T-cell (primary cell): ENCODE results near the gene RUNDC1. TPM values are rescaled to one million over a fixed set of nuclear protein-coding genes. Genes with fewer than 3 reads are reported as not detected.

Source experiments
- ATAC-seq, 4 experiments: fragments of 200-7000 bp in 3 of 4; fragments of 150-1000 bp in 1 of 4; cut with Tn5 transposase; replicated peaks in 1 of 4; 1 replicate in 3 of 4; 2 replicates in 1 of 4; pipeline ENCODE4 v1.10.0; 2021; ENCODE audit warnings: moderate library complexity in 3 of 4, mild to moderate bottlenecking in 2 of 4, moderate number of reproducible peaks in 1 of 4
- CTCF ChIA-PET, 2 donors: fragments of 300-600 bp; sonication (Branson Sonifier 250); formaldehyde crosslinking; loops; one replicate each; lab custom pipeline; 2022; ENCODE audit warnings: antibody characterized with exemption in 2 of 2; lab: Charles Lee
- POLR2A ChIA-PET, 2 donors: fragments of 300-600 bp; sonication (Branson Sonifier 250); formaldehyde crosslinking; loops; one replicate each; lab custom pipeline; 2022; ENCODE audit warnings: antibody characterized with exemption in 2 of 2; lab: Charles Lee
- DNase-seq, 35 experiments: peaks; one replicate each; pipeline versions ENCODE4 v3.0.0 to v3.0.0-alpha.2; 2013 to 2023
- H3K27ac ChIP-seq: one replicate; pipeline ENCODE4 v1.5.1; 2013; ENCODE audit warnings: low read length
- H3K27me3 ChIP-seq, 2 experiments: replicated peaks in 1 of 2; 1 replicate in 1 of 2; 2 replicates in 1 of 2; pipeline versions ENCODE4 v1.6.1 to v1.7.0; 2013; ENCODE audit warnings: low read length in 1 of 2, mixed read lengths in 1 of 2; ENCODE audit not compliant: control insufficient read depth in 2 of 2, insufficient read depth in 2 of 2; ENCODE audit errors: extremely low read depth in 1 of 2
- H3K36me3 ChIP-seq, 2 donors: 1 replicate in 1 of 2; 2 replicates in 1 of 2; pipeline versions ENCODE4 v1.6.1 to v1.7.0; 2013; ENCODE audit warnings: low read length in 1 of 2; ENCODE audit not compliant: control insufficient read depth in 2 of 2, insufficient read depth in 1 of 2; ENCODE audit errors: extremely low read depth in 1 of 2
- H3K4me1 ChIP-seq, 2 experiments: 1 replicate in 1 of 2; 2 replicates in 1 of 2; pipeline versions ENCODE4 v1.6.1 to v1.7.0; 2013; ENCODE audit warnings: low read length in 2 of 2, mixed read lengths in 1 of 2; ENCODE audit not compliant: insufficient read depth in 2 of 2, control insufficient read depth in 1 of 2; ENCODE audit errors: extremely low read depth in 1 of 2
- H3K4me3 ChIP-seq, 2 donors: 1 replicate in 1 of 2; 2 replicates in 1 of 2; pipeline versions ENCODE4 v1.5.1 to v1.7.0; 2013; ENCODE audit warnings: mild to moderate bottlenecking in 2 of 2, low read length in 1 of 2, moderate library complexity in 1 of 2; ENCODE audit not compliant: control insufficient read depth in 1 of 2; ENCODE audit errors: extremely low read depth in 1 of 2
- H3K9me3 ChIP-seq: 2 replicates; pipeline ENCODE4 v1.7.0; 2013
- H3K27ac Mint-ChIP-seq, 2 donors: one replicate each; pipeline ENCODE4 v1.8.0; 2020 to 2021; ENCODE audit warnings: mild to moderate bottlenecking in 2 of 2, mixed read lengths in 2 of 2
- H3K27me3 Mint-ChIP-seq, 2 donors: one replicate each; pipeline ENCODE4 v1.8.0; 2021 to 2022; ENCODE audit warnings: mixed read lengths in 2 of 2
- H3K36me3 Mint-ChIP-seq: one replicate; pipeline ENCODE4 v1.8.0; 2021; ENCODE audit warnings: mixed read lengths
- H3K4me1 Mint-ChIP-seq, 3 donors: one replicate each; pipeline ENCODE4 v1.8.0; 2020 to 2022; ENCODE audit warnings: mixed read lengths in 3 of 3, mild to moderate bottlenecking in 1 of 3
- H3K4me3 Mint-ChIP-seq, 3 donors: one replicate each; pipeline ENCODE4 v1.8.0; 2020 to 2022; ENCODE audit warnings: mild to moderate bottlenecking in 3 of 3, mixed read lengths in 3 of 3, moderate library complexity in 3 of 3
- H3K9me3 Mint-ChIP-seq, 3 donors: one replicate each; pipeline ENCODE4 v1.8.0; 2020 to 2022; ENCODE audit warnings: mixed read lengths in 3 of 3
- WGBS: methylation state at CpG from one replicate; pipeline ENCODE4 v1.1.5; 2013; ENCODE audit warnings: missing lambda C conversion rate; ENCODE audit not compliant: insufficient coverage; 5-methylcytosine and 5-hydroxymethylcytosine counted together
- total RNA-seq, 35 experiments: library from RNA in 6 of 35; stranded (reverse) in 6 of 35; fragments of 120-200 nt in 1 of 35; gene quantifications; one replicate each; pipeline versions ENCODE4 v1.2.1 to v1.2.4 and lab custom pipeline; 2013 to 2026

The RUNDC1 gene
- total RNA-seq, 5 donors from 2014 or later (not counting 1 experiment from before 2014, with no cell fraction given): 11.5 to 24.0 (median 23.7) TPM

- Mint-ChIP-seq H3K27me3 (no peaks in the 10 kb centered on the region), H3K4me1 (no peaks in the 10 kb centered on the region), H3K9me3 (no peaks in the 10 kb centered on the region), H3K4me3 (no peak overlapping the region), H3K27ac (no peak overlapping the region), H3K36me3 (no peaks in the 10 kb centered on the region)
- CTCF ChIA-PET: interaction anchor here in 1 of 2 donors (0.6 kb wide), 1 partner anchor 114 kb away, joined by 3 read pairs; no protein-coding TSS in a partner anchor
- Histone ChIP-seq H3K36me3 (no peaks in the 10 kb centered on the region), H3K4me3 (no peak overlapping the region), H3K4me1 (no peaks in the 10 kb centered on the region), H3K27ac (no peak overlapping the region), H3K9me3 (no peaks in the 10 kb centered on the region), H3K27me3 (no peaks in the 10 kb centered on the region)
- POLR2A ChIA-PET: interaction anchor here in 1 of 2 donors (0.7 kb wide), 1 partner anchor 358 kb away, joined by 7 read pairs; no protein-coding TSS in a partner anchor
- 80% methylated on average over 7 of the region's 12 CpGs for WGBS
- no peak for ATAC-seq
- no peak for DNase-seq
Observed at GRCh38 chr17:43033948-43034881, 53.9 kb downstream of the RUNDC1 start.

- H3K9me3 ChIP-seq: no peaks in the 10 kb centered on the region
- no peaks in the 10 kb centered on the region for H3K27me3 Mint-ChIP-seq
- ChIA-PET POLR2A (no interaction called here), CTCF (interaction anchor here in 1 of 2 donors (0.6 kb wide), 1 partner anchor 113 kb away, joined by 3 read pairs; no protein-coding TSS in a partner anchor)
- H3K9me3 Mint-ChIP-seq: no peaks in the 10 kb centered on the region
- no peak overlapping the region for H3K4me3 ChIP-seq
- H3K27ac ChIP-seq: no peak overlapping the region
- no peaks in the 10 kb centered on the region for H3K4me1 Mint-ChIP-seq
- no peak overlapping the region for H3K27ac Mint-ChIP-seq
- no peaks in the 10 kb centered on the region for H3K4me1 ChIP-seq
- DNase-seq: no peak
- no peaks in the 10 kb centered on the region for H3K36me3 Mint-ChIP-seq
- no peak for ATAC-seq
- WGBS: 94% methylated on average over 3 of the region's 3 CpGs
- no peaks in the 10 kb centered on the region for H3K27me3 ChIP-seq
- H3K4me3 Mint-ChIP-seq: no peak overlapping the region
- H3K36me3 ChIP-seq: no peaks in the 10 kb centered on the region
Observed at GRCh38 chr17:43034894-43035293, 54.5 kb downstream of the RUNDC1 start.

- H3K4me1 ChIP-seq: no peaks in the 10 kb centered on the region
- H3K4me3 ChIP-seq: no peak overlapping the region
- no peaks in the 10 kb centered on the region for H3K9me3 ChIP-seq
- Mint-ChIP-seq H3K36me3 (no peaks in the 10 kb centered on the region), H3K27ac (no peak overlapping the region), H3K4me1 (no peaks in the 10 kb centered on the region), H3K27me3 (no peaks in the 10 kb centered on the region), H3K9me3 (no peaks in the 10 kb centered on the region), H3K4me3 (no peak overlapping the region)
- no peak for DNase-seq
- ChIA-PET CTCF (no interaction called here), POLR2A (no interaction called here)
- H3K27me3 ChIP-seq: no peaks in the 10 kb centered on the region
- no CpG with 5 or more reads among the region's 2 CpGs for WGBS
- no peak for ATAC-seq
- no peak overlapping the region for H3K27ac ChIP-seq
- no peaks in the 10 kb centered on the region for H3K36me3 ChIP-seq
Observed at GRCh38 chr17:43039646-43040045, 59.3 kb downstream of the RUNDC1 start.

GRCh38 chr17:43040655-43041054 is 60.3 kb downstream of the RUNDC1 start:
- ATAC-seq: no peak
- Histone ChIP-seq H3K4me1 (no peaks in the 10 kb centered on the region), H3K27ac (no peak overlapping the region), H3K27me3 (no peaks in the 10 kb centered on the region), H3K9me3 (no peaks in the 10 kb centered on the region), H3K36me3 (no peaks in the 10 kb centered on the region), H3K4me3 (no peak overlapping the region)
- DNase-seq: no peak
- Mint-ChIP-seq H3K4me3 (no peak overlapping the region), H3K36me3 (no peaks in the 10 kb centered on the region), H3K27ac (no peak overlapping the region), H3K4me1 (no peaks in the 10 kb centered on the region), H3K27me3 (no peaks in the 10 kb centered on the region), H3K9me3 (no peaks in the 10 kb centered on the region)
- 100% methylated on average over 1 of the region's 2 CpGs for WGBS
- ChIA-PET POLR2A (no interaction called here), CTCF (no interaction called here)

GRCh38 chr17:43042025-43042628 is 61.8 kb downstream of the RUNDC1 start:
- POLR2A ChIA-PET: no interaction called here
- CTCF ChIA-PET: no interaction called here
- no peaks in the 10 kb centered on the region for H3K36me3 Mint-ChIP-seq

More at GRCh38 chr17:43042025-43042628, 61.8 kb downstream of the RUNDC1 start:
- WGBS: 100% methylated on average over 3 of the region's 5 CpGs
- Mint-ChIP-seq H3K27me3 (no peaks in the 10 kb centered on the region), H3K4me1 (no peaks in the 10 kb centered on the region), H3K9me3 (no peaks in the 10 kb centered on the region), H3K27ac (no peak overlapping the region), H3K4me3 (no peak overlapping the region)
- Histone ChIP-seq H3K27ac (no peak overlapping the region), H3K9me3 (no peaks in the 10 kb centered on the region), H3K36me3 (no peaks in the 10 kb centered on the region), H3K27me3 (no peaks in the 10 kb centered on the region), H3K4me1 (no peaks in the 10 kb centered on the region), H3K4me3 (no peak overlapping the region)
- DNase-seq: no peak
- ATAC-seq: no peak
